Adipose tissue (tissue), 3 donors: ENCODE measurements around the gene RFTN1. TPM values are rescaled to one million over a fixed set of nuclear protein-coding genes. Genes with fewer than 3 reads are reported as not detected.

ENCODE experiments used
- H3K27ac ChIP-seq: one replicate; pipeline ENCODE4 v1.5.1; 2013; ENCODE audit warnings: low read depth, low read length
- WGBS, 3 donors: extraction: QIAGEN DNeasy Blood & Tissue Kit; methylation state at CpG; one replicate each; pipeline ENCODE4 v1.1.7; 2013; 5-methylcytosine and 5-hydroxymethylcytosine counted together
- polyA plus RNA-seq, 3 donors: library from polyadenylated mRNA; stranded (reverse); fragments of 200-250 nt; gene quantifications; one replicate each; pipeline ENCODE4 v1.2.3, GENCODE V29; 2013
- donor health status: healthy with polysubstance abuse.
- donor health status: Bipolar disorder and iron deficiency.
- donor health status: healthy.

Gene RFTN1
- polyA plus RNA-seq, 3 donors = 5.7 to 46.0 (median 44.4) TPM

- WGBS, 3 donors = 87 to 96% (median 89%) methylated on average over 6 of the region's 6 CpGs
- H3K27ac ChIP-seq = no peak overlapping the region
Observed at GRCh38 chr3:16336825-16337224, 176.7 kb downstream of the RFTN1 start.

GRCh38 chr3:16335772-16336645 lies 177.5 kb downstream of the RFTN1 start:
- H3K27ac ChIP-seq = no peak overlapping the region
- 85 to 89% (median 85%) methylated on average over 14 of the region's 14 CpGs for WGBS, 3 donors

GRCh38 chr3:16335333-16335732 lies 178.2 kb downstream of the RFTN1 start:
- H3K27ac ChIP-seq = no peak overlapping the region
- WGBS, 3 donors = 83 to 96% (median 86%) methylated on average over 5 of the region's 5 CpGs

- no peak overlapping the region for H3K27ac ChIP-seq
- 80 to 83% (median 81%) methylated on average over 4 of the region's 4 CpGs for WGBS, 3 donors
Observed at GRCh38 chr3:16334909-16335308, 178.6 kb downstream of the RFTN1 start.

- no peak overlapping the region for H3K27ac ChIP-seq
- 62 to 97% (median 95%) methylated on average over 1 of the region's 1 CpG for WGBS, 3 donors
Observed at GRCh38 chr3:16332904-16333426, 180.5 kb downstream of the RFTN1 start.

GRCh38 chr3:16331319-16331883 lies 182.1 kb downstream of the RFTN1 start:
- WGBS, 3 donors = 99 to 100% (median 99%) methylated on average over 3 of the region's 3 CpGs
- H3K27ac ChIP-seq = no peak overlapping the region

GRCh38 chr3:16330351-16330750 lies 183.1 kb downstream of the RFTN1 start:
- no peak overlapping the region for H3K27ac ChIP-seq
- WGBS, 3 donors = 94 to 98% (median 96%) methylated on average over 4 of the region's 4 CpGs

GRCh38 chr3:16329826-16330129 lies 183.7 kb downstream of the RFTN1 start:
- 87 to 93% (median 92%) methylated on average over 9 of the region's 9 CpGs for WGBS, 3 donors
- no peak overlapping the region for H3K27ac ChIP-seq

- WGBS, 3 donors = 79 to 83% (median 83%) methylated on average over 15 of the region's 15 CpGs
- no peak overlapping the region for H3K27ac ChIP-seq
Observed at GRCh38 chr3:16329036-16329825, 184.3 kb downstream of the RFTN1 start.

GRCh38 chr3:16328124-16328523 lies 185.4 kb downstream of the RFTN1 start:
- WGBS, 3 donors = 96 to 99% (median 96%) methylated on average over 6 of the region's 6 CpGs
- H3K27ac ChIP-seq = no peak overlapping the region

- H3K27ac ChIP-seq = no peak overlapping the region
- whole genome bisulfite sequencing, 3 donors = 79 to 83% (median 79%) methylated on average over 15 of the region's 15 CpGs
Observed at GRCh38 chr3:16326724-16327349, 186.7 kb downstream of the RFTN1 start.

GRCh38 chr3:16325850-16326249 lies 187.6 kb downstream of the RFTN1 start:
- no peak overlapping the region for H3K27ac ChIP-seq
- 96 to 100% (median 98%) methylated on average over 4 of the region's 4 CpGs for WGBS, 3 donors

GRCh38 chr3:16323737-16324136 lies 189.8 kb downstream of the RFTN1 start:
- H3K27ac ChIP-seq = no peak overlapping the region
- WGBS, 3 donors = 94 to 98% (median 94%) methylated on average over 4 of the region's 4 CpGs

- WGBS, 3 donors = 73 to 89% (median 88%) methylated on average over 5 of the region's 5 CpGs
- H3K27ac ChIP-seq = no peak overlapping the region
Observed at GRCh38 chr3:16322189-16322588, 191.3 kb downstream of the RFTN1 start.

GRCh38 chr3:16320711-16321110 lies 192.8 kb downstream of the RFTN1 start:
- no peak overlapping the region for H3K27ac ChIP-seq
- WGBS, 3 donors = 91 to 98% (median 93%) methylated on average over 3 of the region's 3 CpGs

GRCh38 chr3:16319723-16320122 lies 193.8 kb downstream of the RFTN1 start:
- no peak overlapping the region for H3K27ac ChIP-seq
- 93 to 97% (median 94%) methylated on average over 4 of the region's 4 CpGs for WGBS, 3 donors

GRCh38 chr3:16319307-16319706 lies 194.2 kb downstream of the RFTN1 start:
- 58 to 75% (median 73%) methylated on average over 4 of the region's 4 CpGs for WGBS, 3 donors
- H3K27ac ChIP-seq = no peak overlapping the region

GRCh38 chr3:16318176-16318575 lies 195.3 kb downstream of the RFTN1 start:
- H3K27ac ChIP-seq = no peak overlapping the region
- WGBS, 3 donors = 49 to 80% (median 54%) methylated on average over 7 of the region's 7 CpGs

- WGBS, 3 donors = 96 to 98% (median 97%) methylated on average over 6 of the region's 6 CpGs
- H3K27ac ChIP-seq = no peak overlapping the region
Observed at GRCh38 chr3:16317561-16317945, 195.9 kb downstream of the RFTN1 start.
